GM19328 (cell line): ENCODE measurements around the gene F10.
"Not testable (repeated sequence)": the region's sequence is repeated elsewhere in the genome, so short reads cannot be mapped to it uniquely, and the experiment has no call there.

ENCODE experiments used
- ATAC-seq: cut with Tn5 transposase; IDR thresholded peaks from one replicate; pipeline ENCODE4 v1.9.1; 2021; ENCODE audit warnings: mild to moderate bottlenecking, moderate library complexity; ENCODE audit not compliant: unreplicated experiment

F10 gene

DNA sequence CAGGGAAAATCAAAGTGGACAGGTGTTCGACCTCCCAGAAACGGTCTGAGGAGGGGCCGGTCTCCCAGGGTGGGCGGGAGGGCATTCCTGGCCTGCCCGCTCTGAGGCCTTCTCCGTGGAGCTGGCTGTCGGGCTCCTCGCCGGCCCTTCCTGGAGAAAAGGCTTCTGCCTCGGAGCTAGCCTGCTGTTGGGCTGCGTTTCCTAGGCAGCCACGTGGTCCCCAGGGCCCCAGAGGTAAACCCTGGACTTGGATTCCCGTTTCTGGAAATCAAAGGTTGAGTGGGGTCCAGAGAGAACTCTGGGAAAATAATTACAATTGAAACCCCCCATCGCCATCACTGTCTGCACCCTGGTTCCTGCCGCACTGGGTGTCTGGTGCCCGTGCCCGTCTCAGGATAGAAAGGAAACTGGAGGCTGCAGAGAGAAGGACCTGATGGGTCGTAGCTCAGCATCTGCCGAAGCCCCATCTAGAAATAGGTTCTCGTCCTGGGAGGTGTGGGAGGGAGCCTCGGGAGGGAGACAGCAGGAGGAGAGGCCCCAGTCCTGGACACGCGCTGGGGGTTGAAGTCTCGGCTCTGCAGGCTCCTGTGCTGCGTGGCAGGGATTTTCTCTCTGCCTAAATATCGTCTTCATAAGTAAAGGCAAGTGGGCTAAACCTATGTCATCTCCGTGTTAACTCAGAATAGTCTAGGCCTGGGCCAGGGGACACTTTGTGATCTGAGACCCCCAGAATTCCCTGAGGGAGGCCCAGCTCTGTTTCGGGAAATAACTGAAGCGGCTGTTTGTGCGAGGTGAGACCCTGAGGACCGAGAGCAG is 28.2 kb downstream of the F10 start:
- ATAC-seq: no peak

DNA sequence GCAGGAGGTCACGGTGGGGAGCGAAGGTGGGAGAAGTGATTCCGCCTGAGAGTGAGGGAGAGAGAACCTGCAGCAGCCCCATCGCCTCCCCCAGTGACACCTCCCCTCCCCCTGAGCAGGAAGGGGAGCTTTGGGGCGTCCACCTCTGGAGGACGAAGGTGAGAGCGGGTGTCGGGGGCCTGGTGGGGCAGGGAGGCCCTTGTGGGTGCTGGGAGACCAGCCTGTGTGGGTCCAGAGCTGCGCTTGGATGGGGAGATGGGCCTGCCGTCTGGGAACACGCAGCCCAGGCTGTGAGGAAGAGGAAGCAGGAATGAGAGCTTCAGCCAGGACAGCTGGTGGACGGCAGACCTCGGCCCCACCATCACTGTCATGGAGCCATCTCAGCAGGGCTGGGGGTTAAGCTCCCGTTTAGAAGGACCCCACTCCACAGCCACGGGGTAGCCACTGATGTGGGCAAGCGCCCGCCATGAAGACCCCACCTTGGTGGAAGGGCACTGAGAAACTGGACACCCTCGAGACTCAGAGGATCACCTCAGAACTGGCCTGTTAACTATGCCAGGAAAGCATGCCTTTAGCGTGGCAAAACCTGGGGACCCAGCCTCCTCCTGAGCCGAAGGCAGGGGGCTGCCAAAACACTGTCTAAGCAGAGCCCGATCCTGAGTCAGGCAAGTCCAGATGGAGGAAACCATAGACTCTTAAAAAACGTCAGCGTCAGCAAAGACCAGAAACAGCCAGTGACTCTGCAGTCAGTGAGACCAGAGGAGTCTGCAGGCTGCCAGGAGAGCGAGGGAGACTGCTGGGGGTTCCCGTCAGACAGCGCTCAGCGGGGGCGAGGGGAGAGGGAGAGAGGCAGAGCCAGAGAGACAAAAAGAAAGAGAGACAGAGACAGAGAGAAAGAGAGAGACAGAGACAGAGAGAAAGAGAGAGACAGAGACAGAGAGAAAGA is 29.4 kb downstream of the F10 start:
- ATAC-seq: no peak

DNA sequence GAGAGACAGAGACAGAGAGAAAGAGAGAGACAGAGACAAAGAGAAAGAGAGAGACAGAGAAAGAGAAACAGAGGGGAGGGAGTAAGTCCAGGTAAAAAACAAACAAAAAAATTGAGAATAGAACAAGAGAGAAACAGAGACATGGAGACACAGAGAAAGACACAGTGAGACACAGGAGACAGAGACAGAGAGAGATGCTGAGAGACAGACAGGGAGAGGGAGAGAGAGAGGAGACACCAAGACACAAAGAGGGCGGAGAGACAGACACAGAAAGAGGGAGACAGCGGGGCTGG is 30.0 kb downstream of the F10 start:
- ATAC-seq: no peak

DNA sequence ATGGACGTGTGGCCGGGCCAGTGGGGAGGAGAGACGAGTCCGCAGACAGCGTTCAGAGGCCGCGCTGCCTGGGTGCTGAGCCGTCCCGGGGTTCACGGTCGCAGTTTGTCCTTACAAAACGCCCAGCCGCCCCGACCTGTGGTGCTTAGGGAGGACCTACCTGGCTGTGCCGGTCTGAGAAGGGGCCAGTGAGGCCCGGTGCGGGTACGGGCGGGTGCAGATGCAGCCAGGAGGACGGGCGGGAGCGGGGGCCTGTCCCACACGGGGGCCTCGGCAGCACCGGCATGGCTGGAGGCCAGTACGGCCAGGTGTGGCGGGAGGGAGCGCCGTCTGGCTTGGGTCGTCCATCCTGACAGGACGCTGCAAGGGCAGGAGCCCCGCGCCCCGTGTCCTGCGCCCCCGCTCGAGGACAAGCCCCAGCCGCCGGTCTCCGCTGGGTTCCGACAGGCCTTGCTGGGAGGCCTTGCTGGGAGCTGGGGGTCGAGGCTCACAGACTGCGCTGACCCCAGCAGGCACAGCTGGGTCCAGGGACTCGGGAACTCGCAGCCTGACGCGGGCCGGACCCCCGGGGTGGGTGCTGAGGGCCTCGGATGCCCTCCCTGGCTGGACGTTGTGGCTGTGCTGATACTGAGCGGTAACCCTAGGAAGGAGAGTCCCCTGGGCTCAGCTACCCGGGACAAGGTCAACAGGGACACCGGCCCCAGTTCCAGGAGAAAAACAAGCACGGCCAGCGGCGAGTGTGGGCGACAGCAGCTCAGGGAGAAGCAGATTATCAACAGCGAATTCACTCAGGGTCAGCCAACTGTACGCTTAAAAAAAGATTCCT is 30.6 kb downstream of the F10 start:
- no peak for ATAC-seq

DNA sequence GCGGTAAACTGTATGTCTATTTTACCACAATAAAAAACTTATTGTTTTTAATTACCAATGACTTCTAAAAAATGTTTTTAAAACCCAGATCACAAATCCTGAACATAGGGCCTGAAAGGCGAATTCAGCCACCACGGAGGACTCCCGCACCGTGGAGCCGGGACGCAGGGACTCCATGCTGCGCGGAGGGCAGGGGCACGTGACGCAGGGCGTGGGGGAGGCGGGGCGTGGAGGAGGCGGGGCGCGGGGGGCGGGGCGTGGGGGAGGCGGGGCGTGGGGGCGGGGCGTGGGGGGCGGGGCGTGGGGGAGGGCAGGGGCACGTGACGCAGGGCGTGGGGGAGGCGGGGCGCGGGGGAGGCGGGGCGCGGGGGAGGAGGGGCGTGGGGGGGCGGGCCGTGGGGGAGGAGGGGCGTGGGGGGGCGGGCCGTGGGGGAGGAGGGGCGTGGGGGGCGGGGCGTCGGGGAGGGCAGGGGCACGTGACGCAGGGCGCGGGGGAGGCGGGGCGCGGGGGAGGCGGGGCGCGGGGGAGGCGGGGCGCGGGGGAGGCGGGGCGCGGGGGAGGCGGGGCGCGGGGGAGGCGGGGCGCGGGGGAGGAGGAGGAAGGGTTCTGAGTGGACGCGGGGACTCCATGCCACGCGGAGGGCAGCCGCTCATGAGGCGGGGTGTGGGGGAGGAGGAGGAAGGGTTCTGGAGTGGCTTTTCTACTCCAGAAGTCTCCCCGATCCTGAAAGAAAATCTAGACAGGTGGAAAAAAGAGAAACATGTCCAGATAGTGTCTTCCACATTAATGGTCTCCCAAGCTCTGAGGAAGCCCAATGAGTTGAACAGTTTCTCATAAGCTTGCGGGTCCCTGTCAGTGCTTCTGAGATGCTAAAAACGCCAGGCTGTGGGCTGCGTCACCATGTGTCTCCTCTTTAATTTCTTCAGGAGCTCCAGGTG is 31.5 kb downstream of the F10 start:
- no peak for ATAC-seq

DNA sequence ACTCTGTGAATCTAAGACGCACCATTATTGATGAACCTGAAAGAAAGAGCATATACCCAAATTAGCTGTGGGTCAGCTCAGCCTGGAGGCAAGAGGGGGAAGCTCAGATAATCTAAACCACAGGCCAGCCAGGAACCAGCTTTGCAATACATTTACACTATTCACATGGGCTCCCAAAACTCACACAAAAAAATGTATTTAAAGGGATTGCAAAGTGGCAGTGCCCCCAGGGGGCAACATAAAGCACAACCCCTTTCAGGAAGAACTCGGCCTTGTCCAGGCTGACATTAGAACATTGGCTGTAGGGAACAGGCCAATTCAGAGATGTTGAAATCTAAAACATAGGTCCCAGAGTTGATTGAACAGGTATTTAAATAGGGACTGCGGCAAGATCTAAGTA is 32.6 kb downstream of the F10 start:
- no peak for ATAC-seq

DNA sequence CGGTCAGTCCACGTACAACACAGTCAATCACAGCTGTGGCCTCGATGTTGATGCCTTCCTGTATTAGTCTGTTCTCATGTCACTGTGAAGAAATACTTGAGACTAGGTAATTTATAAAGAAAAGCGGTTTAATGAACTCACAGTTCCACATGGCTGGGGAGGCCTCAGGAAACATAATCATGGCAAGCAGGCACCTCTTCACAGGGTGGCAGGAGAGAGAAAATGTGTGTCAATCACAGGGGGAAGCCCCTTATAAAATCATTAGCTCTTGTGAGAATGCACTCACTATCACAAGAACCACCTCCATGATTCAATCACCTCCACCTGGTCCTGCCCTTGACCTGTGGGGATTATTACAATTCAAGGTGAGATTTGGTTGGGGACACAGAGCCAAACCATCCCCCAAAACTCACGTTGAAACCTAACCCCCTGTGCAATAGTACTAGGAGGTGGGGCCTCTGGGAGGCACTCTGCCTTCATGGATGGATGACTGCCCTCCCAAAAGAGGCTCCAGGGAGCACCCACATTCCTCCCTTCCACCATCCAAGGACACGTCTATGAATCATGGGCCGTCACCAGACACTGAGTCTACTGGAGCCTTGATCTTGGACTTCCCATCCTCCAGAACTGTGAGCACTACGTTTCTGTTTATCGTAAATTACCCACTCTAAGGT is 33.5 kb downstream of the F10 start:
- ATAC-seq: no peak

DNA sequence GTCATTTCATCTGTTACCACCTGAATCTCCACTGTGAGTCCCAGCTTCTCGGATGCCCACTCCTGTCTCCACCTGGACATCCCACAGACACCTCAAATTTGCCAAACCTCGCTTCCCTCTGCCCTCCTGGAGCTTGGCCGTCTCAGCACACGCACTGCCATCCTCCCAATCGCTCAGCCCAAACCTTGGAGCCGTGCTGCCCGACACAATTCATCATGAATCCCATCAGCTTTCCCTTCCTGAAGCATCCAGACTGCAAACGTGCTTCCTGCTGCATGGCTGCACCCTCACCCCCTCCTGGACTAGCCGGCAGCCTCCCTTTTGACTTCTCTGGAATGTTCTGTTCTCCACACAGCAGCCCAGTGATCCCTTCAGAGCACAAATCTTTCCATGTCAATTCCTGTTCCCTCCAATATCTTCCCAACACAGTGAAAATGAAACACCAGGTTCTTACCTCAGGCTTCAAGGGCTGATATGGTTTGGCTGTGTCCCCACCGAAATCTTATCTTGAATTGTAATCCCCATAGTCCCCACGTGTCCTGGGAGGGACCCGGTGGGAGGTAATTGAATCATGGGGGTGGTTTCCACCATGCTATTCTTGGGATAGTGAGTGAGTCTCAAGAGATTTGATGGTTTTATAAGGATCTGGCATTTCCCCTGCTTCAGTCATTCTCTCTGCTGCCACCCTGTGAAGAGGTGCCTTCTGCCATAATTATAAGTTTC is 34.8 kb downstream of the F10 start:
- no peak for ATAC-seq

DNA sequence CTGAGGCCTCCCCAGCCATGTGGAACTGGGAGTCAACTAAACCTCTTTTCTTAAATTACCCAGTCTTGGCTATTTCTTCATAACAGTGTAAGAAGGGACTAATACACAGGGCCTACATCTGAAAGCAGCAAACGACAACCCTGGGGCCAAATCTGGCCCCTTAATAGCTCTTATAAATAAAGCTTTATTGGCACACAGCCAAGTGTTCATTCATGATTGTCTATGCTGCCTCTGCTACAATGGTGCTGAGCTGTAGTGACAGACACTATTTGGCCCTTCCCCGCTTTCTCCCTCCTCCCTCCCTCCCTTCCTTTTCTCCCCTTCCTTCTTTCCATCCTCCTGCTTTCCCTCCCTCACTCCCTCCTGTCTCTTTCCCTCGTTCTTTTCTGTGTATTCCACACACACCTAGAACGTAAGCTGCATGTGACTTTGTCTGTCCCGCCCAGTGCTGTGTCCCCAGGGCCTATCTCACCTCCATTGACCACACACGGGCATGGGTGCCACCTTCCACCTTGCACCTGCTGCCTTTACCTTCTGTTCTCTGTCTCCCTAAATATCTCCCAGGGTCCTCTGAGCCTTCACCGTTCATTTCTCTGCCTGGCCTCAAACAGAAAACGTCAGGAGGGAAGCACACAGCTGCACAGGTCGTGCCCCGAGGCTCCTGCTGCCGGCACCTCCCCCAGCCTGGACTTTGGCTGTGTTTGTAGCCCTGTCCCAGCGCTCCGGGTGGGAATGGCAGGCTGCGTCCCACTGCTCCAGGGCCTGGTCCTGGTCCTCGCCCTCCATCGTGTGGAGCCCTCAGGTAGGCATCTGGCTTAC is 35.5 kb downstream of the F10 start, which contains the start of gene PROZ:
TSS of gene PROZ (plus strand) at position 720 of the 819 bp plus-strand sequence. CDS start at position 733, 13 bp downstream.
- ATAC-seq: no peak

DNA sequence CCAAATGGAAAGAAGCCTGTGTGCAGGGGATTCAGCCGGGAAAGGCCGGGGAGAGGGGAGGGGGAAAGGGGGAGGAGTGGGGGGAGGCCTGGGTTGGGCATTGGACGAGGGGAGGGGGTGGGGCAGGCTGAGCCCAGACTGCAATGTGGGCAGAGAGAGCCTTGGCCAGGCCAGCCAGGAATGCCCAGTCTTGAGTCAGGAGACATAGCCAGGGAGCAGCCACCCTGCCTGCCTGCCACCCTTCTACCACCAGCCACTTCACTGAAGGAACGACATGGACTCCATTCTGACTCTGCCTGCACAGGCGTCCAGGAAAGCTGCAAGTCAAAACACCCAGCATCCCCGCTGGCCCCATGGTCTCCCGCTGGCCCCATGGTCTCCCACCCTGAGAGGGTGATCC is 36.3 kb downstream of the F10 start:
- ATAC-seq: no peak

DNA sequence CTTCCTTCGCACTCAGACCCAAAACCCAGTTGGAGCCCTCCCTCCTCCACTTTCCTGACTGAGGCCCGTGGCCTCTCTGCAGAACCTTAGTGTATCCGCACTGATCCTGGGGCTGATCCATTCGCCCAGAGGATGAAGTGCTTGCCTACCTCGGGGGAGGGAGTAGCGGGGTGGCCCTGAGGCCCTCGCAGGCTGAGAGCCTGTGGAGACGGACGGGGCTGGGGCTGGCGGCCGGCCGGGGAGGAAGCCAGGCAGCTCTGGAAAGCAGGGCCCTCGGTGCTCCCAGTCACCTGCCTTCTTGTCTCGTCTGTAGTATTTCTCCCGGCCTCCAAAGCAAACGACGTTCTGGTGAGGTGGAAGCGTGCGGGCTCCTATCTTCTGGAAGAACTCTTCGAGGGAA is 37.1 kb downstream of the F10 start:
- ATAC-seq: no peak

DNA sequence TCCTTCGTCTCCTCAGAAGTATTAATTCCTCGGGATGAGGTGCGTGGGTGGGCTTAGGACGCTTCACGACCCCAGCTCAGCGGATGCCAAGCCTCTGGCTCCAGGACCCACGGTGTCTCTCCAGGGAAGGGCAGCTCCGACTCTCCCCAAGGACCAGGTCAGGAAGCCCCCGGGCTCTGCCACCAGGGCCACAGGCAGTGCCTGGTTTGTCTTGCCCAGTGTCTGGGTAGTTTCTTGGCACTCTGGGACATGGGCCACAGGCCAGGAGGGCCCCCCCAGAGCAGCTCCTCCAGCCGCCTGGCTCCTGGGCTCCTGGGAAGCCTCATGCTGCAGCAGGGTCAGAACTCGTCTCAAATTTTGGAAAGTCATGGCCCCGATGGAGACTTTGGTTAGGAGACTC is 38.4 kb downstream of the F10 start:
- no peak for ATAC-seq

DNA sequence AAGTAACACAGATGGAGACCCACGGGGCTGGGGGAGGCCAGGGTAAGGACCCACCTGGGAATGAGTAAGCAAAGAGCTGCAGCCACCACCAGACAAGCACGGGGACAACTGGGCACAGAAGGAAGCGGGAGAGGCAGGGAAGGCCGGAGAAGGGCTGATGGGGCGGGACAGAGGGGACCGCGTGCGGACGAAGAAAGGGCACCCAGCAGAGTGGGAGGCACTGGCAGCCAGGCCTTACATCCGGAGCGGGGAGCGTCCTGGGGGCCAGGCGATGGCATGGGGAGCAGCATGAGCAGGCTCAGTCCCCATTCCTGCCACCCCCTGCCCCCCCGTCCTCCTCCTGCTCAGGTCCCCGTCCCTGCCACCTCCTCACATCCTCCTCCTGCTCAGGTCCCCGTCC is 38.8 kb downstream of the F10 start:
- no peak for ATAC-seq

DNA sequence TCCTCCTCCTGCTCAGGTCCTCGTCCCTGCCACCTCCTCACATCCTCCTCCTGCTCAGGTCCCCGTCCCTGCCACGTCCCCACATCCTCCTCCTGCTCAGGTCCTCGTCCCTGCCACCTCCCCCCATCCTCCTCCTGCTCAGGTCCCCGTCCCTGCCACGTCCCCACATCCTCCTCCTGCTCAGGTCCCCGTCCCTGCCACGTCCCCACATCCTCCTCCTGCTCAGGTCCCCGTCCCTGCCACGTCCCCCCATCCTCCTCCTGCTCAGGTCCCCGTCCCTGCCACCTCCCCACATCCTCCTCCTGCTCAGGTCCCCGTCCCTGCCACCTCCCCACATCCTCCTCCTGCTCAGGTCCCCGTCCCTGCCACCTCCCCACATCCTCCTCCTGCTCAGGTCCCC is 39.4 kb downstream of the F10 start:
- not testable (repeated sequence) for ATAC-seq

DNA sequence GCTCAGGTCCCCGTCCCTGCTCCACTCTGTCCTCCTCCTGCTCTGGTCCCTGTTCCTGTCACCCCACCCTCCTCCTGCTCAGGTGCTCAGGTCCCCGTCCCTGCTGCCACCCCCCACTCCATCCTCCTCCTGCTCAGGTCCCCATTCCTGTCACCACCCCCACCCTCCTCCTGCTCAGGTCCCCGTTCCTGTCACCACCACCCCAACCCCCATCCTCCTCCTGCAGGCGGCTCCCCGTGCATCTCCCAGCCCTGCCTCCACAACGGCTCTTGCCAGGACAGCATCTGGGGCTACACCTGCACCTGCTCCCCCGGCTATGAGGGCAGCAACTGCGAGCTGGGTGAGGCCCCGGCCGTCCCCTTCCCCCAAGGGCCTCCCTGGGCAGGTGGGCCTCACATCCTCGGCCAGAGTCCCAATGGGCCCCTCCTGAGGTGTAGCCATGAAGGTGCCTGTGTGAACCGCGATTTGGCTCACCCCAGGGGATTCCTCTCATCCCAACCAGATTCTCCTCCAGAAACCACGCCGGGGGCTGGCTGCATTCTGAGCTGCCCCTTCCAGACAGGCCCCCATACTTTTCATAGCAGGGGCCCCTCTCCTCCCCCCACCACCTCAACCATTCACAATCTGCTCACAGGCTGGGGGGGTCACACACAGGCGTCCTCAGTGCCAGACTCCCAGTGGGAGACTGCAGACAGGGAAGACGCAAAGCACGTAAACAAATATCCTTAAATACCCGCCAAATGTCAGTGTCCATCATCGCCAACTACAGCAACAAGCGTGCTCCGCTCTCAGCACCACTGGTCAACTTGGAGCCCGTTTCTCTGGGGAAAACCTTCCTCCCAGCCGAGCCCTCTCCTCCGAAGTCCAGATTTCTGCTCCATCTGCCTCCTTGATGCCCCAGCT is 40.4 kb downstream of the F10 start:
- no peak for ATAC-seq

DNA sequence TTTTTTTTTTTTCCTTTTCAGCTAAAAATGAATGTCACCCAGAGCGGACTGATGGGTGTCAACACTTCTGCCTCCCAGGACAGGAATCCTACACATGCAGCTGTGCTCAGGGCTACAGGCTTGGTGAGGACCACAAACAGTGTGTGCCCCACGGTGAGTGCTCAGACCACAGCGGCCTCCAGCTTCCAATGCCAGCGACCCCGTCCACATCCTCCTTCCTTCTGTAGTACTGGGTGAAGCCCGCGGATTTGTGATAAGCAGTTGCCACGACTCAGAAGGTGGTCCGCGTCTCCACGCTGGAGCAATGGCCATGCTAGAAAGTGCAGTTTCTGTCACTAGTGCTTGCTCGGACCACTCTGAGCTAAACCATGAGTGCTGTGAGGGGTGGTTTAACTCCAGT is 41.9 kb downstream of the F10 start:
- no peak for ATAC-seq

DNA sequence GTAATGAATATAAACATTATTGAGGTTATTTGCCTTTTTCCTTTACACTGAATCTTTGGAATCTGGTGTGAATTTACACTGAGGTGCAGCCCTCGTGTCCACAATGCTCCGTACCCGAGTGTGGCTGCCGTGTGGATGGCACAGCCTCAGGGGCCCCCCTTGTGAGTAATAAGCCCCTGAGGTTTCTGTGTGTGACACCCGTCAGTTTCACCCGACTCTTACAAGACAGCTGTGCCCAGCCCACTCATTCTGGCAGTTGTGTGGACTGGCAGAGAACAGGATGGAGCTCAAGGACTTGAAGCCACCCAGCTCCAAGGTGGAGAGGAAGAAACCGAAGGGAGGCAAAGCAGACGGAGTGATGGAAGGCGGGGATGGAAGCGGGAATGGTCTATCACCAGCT is 43.7 kb downstream of the F10 start:
- ATAC-seq: no peak
